ENCODE results near the gene AP1G1. TPM values are rescaled to one million over a fixed set of nuclear protein-coding genes. Genes with fewer than 3 reads are reported as not detected.
"Not testable (repeated sequence)": the region's sequence is repeated elsewhere in the genome, so short reads cannot be mapped to it uniquely, and the experiment has no call there.

The AP1G1 gene
- polyA plus RNA-seq, 1 donor from 2014 or later = 57.1 TPM

GRCh38 chr16:71831698-71832097 is 23.1 kb upstream of the AP1G1 start:
- H3K27ac ChIP-seq (ENCODE audit: low read length); H3F3A ChIP-seq (ENCODE audit: insufficient read depth, low read length, poor library complexity, severe bottlenecking): not testable (repeated sequence)

DNA sequence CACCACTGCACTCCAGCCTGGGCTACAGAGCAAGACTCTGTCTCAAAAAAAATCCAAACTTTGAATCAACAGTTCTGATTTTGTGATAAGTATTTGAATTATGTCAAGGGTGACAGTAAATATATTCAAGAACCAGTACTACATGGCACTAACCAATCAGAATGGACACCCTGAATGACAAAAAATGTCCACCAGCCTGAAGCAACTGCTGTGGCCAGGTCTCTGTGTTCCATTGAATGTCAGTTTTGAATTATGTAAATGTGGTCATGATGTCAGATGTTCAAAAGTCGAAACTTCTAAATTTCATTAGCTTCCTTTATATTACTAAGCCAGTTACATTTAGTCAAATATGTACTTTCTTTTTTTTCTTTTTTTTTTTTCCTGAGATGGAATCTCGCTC is 21.7 kb upstream of the AP1G1 start:
- no peaks in the 10 kb centered on the region for H3K36me3 ChIP-seq (ENCODE audit: insufficient read depth, low read length)
- no peak overlapping the region for H3K9ac ChIP-seq (ENCODE audit: low read length)
- no peak overlapping the region for H2AFZ ChIP-seq (ENCODE audit: low read depth, low read length)
- no peaks in the 10 kb centered on the region for H3F3A ChIP-seq (ENCODE audit: insufficient read depth, low read length, poor library complexity, severe bottlenecking)
- no peak for TF ChIP-seq EZH2 (IDR thresholded peaks at IDR 0.05; ENCODE audit: borderline replicate concordance, insufficient read depth, low read length, poor library complexity, severe bottlenecking)
- no peak for TF ChIP-seq SMC3 (conservative IDR thresholded peaks at IDR 0.05; ENCODE audit: poor library complexity)
- no peak for TF ChIP-seq REST (IDR thresholded peaks at IDR 0.05; ENCODE audit: borderline replicate concordance)
- no peak for TF ChIP-seq RAD21 (conservative IDR thresholded peaks at IDR 0.05)
- TF ChIP-seq EP300 (conservative IDR thresholded peaks at IDR 0.05; ENCODE audit: poor library complexity, severe bottlenecking) = no peak
- no peak for TF ChIP-seq MXI1 (conservative IDR thresholded peaks at IDR 0.05; ENCODE audit: poor library complexity, severe bottlenecking)
- no peak for TF ChIP-seq TAF1 (IDR thresholded peaks at IDR 0.05; ENCODE audit: low read depth)
- TF ChIP-seq CTCF (IDR thresholded peaks at IDR 0.05; ENCODE audit: poor library complexity, severe bottlenecking) = no peak
- TF ChIP-seq POLR2AphosphoS5 (IDR thresholded peaks at IDR 0.05) = no peak
- H3K9me3 ChIP-seq (ENCODE audit: low read length) = no peaks in the 10 kb centered on the region
- H3K27me3 ChIP-seq (ENCODE audit: insufficient read depth, low read depth, low read length) = no peaks in the 10 kb centered on the region
- H3K27ac ChIP-seq (ENCODE audit: low read length) = no peak overlapping the region
- H3K9me2 ChIP-seq (ENCODE audit: insufficient read depth, low read length) = no peaks in the 10 kb centered on the region
- H3K4me3 ChIP-seq (ENCODE audit: low read length) = no peak overlapping the region
- H4K20me1 ChIP-seq (ENCODE audit: insufficient read depth) = no peaks in the 10 kb centered on the region
- no peaks in the 10 kb centered on the region for H3K79me2 ChIP-seq (replicated peaks; ENCODE audit: insufficient read depth, low read length)
- H3K4me2 ChIP-seq (ENCODE audit: low read length) = no peak overlapping the region

More at GRCh38 chr16:71831698-71832097, 23.1 kb upstream of the AP1G1 start:
- not testable (repeated sequence) for H3K9ac ChIP-seq (ENCODE audit: low read length); H3K4me2 ChIP-seq (ENCODE audit: low read length); H3K36me3 ChIP-seq (ENCODE audit: insufficient read depth, low read length); H3K9me3 ChIP-seq (ENCODE audit: low read length); H3K27me3 ChIP-seq (ENCODE audit: insufficient read depth, low read depth, low read length); H3K4me3 ChIP-seq (ENCODE audit: low read length); H3K79me2 ChIP-seq (replicated peaks; ENCODE audit: insufficient read depth, low read length); H3K9me2 ChIP-seq (ENCODE audit: insufficient read depth, low read length); H4K20me1 ChIP-seq (ENCODE audit: insufficient read depth); H2AFZ ChIP-seq (ENCODE audit: low read depth, low read length)

- no peak overlapping the region for H3K4me3 ChIP-seq (ENCODE audit: low read length)
- no peak for TF ChIP-seq REST (IDR thresholded peaks at IDR 0.05; ENCODE audit: borderline replicate concordance)
- no peak for TF ChIP-seq EP300 (conservative IDR thresholded peaks at IDR 0.05; ENCODE audit: poor library complexity, severe bottlenecking)
- H3K36me3 ChIP-seq (ENCODE audit: insufficient read depth, low read length) = no peaks in the 10 kb centered on the region
- H3K4me2 ChIP-seq (ENCODE audit: low read length) = no peak overlapping the region
- H3K9me2 ChIP-seq (ENCODE audit: insufficient read depth, low read length) = no peaks in the 10 kb centered on the region
- no peak overlapping the region for H3K9ac ChIP-seq (ENCODE audit: low read length)
- H3K79me2 ChIP-seq (replicated peaks; ENCODE audit: insufficient read depth, low read length) = no peaks in the 10 kb centered on the region
- H3K9me3 ChIP-seq (ENCODE audit: low read length) = no peaks in the 10 kb centered on the region
- no peak overlapping the region for H3K27ac ChIP-seq (ENCODE audit: low read length)
- no peaks in the 10 kb centered on the region for H4K20me1 ChIP-seq (ENCODE audit: insufficient read depth)
- H3K27me3 ChIP-seq (ENCODE audit: insufficient read depth, low read depth, low read length) = no peaks in the 10 kb centered on the region
- no peak overlapping the region for H2AFZ ChIP-seq (ENCODE audit: low read depth, low read length)
- H3F3A ChIP-seq (ENCODE audit: insufficient read depth, low read length, poor library complexity, severe bottlenecking) = no peaks in the 10 kb centered on the region
These were observed 17.9 kb upstream of the AP1G1 start for GRCh38 chr16:71826533-71827017.

GRCh38 chr16:71817155-71817500 is 8.5 kb upstream of the AP1G1 start:
- H3K27ac ChIP-seq (ENCODE audit: low read length); H3K4me2 ChIP-seq (ENCODE audit: low read length); H2AFZ ChIP-seq (ENCODE audit: low read depth, low read length); H3K36me3 ChIP-seq (ENCODE audit: insufficient read depth, low read length); H3K4me3 ChIP-seq (ENCODE audit: low read length); H3K9ac ChIP-seq (ENCODE audit: low read length); H4K20me1 ChIP-seq (ENCODE audit: insufficient read depth); H3F3A ChIP-seq (ENCODE audit: insufficient read depth, low read length, poor library complexity, severe bottlenecking); H3K79me2 ChIP-seq (replicated peaks; ENCODE audit: insufficient read depth, low read length); H3K27me3 ChIP-seq (ENCODE audit: insufficient read depth, low read depth, low read length); H3K9me2 ChIP-seq (ENCODE audit: insufficient read depth, low read length); H3K9me3 ChIP-seq (ENCODE audit: low read length): not testable (repeated sequence)

Measured in neural cell (in vitro differentiated cells).